Measurements from ENCODE around the gene TSEN2. TPM values are rescaled to one million over a fixed set of nuclear protein-coding genes. Genes with fewer than 3 reads are reported as not detected.
A peak's percentile ranks its signal among the peaks of the same experiment; 100 is the strongest.

The TSEN2 gene
- total RNA-seq, 2 donors from 2014 or later = 12.8 to 12.9 TPM

DNA sequence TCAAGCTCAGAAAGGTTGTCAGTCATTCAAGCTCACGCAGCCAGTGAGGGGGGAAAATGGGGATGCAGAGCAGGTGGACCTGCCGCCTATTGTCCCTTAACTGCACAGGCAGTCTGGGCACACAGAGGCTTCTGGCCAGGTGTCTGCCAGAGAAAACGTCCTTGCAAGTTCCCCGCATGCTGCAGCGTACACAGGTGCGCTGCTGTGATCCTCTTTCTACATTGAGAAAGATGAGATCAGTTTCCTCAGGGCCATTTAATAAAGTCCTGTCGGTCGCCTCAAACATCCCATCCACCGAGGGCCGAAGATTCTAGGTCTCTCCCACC is 445 bp upstream of the TSEN2 start:
- Histone ChIP-seq H3K4me3 (peak overlapping the region; percentile 58 to 64), H3K27ac (peak overlapping the region; percentile 38 to 51), H3K4me1 (peaks cover 0 to 26% of the 10 kb centered on the region in 2 donors), H3K36me3 (no peaks in the 10 kb centered on the region), H3K9me3 (no peaks in the 10 kb centered on the region), H3K27me3 (no peaks in the 10 kb centered on the region)
- DNase-seq (ENCODE audit: low spot score) = no peak
- TF ChIP-seq, protein P1, sequence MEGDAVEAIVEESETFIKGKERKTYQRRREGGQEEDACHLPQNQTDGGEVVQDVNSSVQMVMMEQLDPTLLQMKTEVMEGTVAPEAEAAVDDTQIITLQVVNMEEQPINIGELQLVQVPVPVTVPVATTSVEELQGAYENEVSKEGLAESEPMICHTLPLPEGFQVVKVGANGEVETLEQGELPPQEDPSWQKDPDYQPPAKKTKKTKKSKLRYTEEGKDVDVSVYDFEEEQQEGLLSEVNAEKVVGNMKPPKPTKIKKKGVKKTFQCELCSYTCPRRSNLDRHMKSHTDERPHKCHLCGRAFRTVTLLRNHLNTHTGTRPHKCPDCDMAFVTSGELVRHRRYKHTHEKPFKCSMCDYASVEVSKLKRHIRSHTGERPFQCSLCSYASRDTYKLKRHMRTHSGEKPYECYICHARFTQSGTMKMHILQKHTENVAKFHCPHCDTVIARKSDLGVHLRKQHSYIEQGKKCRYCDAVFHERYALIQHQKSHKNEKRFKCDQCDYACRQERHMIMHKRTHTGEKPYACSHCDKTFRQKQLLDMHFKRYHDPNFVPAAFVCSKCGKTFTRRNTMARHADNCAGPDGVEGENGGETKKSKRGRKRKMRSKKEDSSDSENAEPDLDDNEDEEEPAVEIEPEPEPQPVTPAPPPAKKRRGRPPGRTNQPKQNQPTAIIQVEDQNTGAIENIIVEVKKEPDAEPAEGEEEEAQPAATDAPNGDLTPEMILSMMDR (IDR thresholded peaks at IDR 0.05) = no peak

DNA sequence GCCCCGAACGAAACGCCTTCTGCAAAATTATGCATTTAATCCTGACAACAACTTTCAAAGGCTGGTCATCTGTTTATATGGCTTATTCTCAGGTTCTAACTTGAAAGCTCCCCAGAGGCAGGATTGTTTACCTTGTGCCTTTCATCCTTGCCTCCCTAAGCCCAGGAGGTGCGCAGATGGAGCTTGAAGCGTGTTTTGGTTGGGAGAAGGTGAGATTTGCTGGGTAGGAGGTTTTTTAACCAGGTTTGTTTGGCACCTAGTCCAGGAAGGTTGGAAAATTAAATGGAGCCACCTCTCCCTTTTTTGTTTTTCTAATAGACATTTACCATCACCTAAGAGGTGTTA is 675 bp downstream of the TSEN2 start:
- Histone ChIP-seq H3K27ac (peak overlapping the region; percentile 68 to 73), H3K4me3 (peak overlapping the region; percentile 58 to 64), H3K36me3 (no peaks in the 10 kb centered on the region), H3K9me3 (no peaks in the 10 kb centered on the region), H3K4me1 (peaks cover 0 to 18% of the 10 kb centered on the region in 2 donors), H3K27me3 (no peaks in the 10 kb centered on the region)
- TF ChIP-seq, protein P1 (IDR thresholded peaks at IDR 0.05) = no peak
- DNase-seq (ENCODE audit: low spot score) = no peak

GRCh38 chr3:12486001-12486400 is 1.7 kb downstream of the TSEN2 start:
- H3K27ac ChIP-seq = no peak overlapping the region
- H3K9me3 ChIP-seq = no peaks in the 10 kb centered on the region
- no peak for DNase-seq (ENCODE audit: low spot score)
- H3K36me3 ChIP-seq = no peaks in the 10 kb centered on the region
- no peaks in the 10 kb centered on the region for H3K27me3 ChIP-seq
- peaks cover 0 to 17% of the 10 kb centered on the region in 2 donors for H3K4me1 ChIP-seq
- TF ChIP-seq, protein P1 (IDR thresholded peaks at IDR 0.05) = no peak
- H3K4me3 ChIP-seq = no peak overlapping the region

DNA sequence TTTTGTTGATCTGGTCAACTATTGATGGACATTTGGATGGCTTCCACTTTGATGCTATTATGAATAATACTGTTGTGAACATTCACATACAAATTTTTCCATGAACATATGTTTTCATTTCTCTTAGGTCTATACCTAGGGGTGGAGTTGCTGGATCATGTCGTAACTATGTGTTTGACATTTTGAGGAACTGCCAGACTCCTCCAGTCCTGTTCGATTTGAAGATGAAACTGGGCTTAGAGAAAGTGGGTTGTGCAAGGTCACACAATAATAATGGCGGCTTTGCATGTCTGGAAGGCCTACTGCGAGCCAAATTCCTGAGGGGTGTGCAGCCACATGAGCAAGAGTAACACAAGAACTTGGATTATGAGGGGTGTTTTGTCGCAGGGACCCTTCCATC is 2.6 kb downstream of the TSEN2 start:
- peaks cover 0 to 17% of the 10 kb centered on the region in 2 donors for H3K4me1 ChIP-seq
- DNase-seq (ENCODE audit: low spot score) = no peak
- H3K27ac ChIP-seq = no peak overlapping the region
- TF ChIP-seq, protein P1 (IDR thresholded peaks at IDR 0.05) = no peak
- H3K27me3 ChIP-seq = no peaks in the 10 kb centered on the region
- H3K4me3 ChIP-seq = no peak overlapping the region
- H3K36me3 ChIP-seq = no peaks in the 10 kb centered on the region
- H3K9me3 ChIP-seq = no peaks in the 10 kb centered on the region

DNA sequence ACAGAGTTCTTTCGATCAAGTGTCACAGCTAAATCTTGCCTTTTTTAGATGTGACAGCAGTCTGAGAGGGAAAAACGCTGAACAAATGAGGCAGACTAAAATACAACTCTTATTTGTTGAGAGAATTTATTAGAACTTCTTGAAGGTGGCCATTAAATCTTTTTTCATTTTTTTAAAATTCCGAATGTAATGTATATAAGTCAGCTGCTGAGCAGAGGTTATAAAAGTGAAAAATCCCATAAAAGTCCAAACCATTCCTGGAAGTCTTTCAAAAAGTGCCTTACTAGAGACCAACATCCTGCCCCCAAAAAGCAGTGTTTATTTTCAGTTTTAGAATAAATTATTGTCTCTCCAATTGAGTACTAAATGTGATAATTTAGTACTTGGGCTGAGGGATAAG is 3.1 kb downstream of the TSEN2 start:
- TF ChIP-seq, protein P1 (IDR thresholded peaks at IDR 0.05) = no peak
- no peak overlapping the region for H3K4me3 ChIP-seq
- no peaks in the 10 kb centered on the region for H3K9me3 ChIP-seq
- DNase-seq (ENCODE audit: low spot score) = no peak
- H3K4me1 ChIP-seq = peaks cover 0 to 17% of the 10 kb centered on the region in 2 donors
- H3K27ac ChIP-seq = no peak overlapping the region
- no peaks in the 10 kb centered on the region for H3K27me3 ChIP-seq
- H3K36me3 ChIP-seq = no peaks in the 10 kb centered on the region

DNA sequence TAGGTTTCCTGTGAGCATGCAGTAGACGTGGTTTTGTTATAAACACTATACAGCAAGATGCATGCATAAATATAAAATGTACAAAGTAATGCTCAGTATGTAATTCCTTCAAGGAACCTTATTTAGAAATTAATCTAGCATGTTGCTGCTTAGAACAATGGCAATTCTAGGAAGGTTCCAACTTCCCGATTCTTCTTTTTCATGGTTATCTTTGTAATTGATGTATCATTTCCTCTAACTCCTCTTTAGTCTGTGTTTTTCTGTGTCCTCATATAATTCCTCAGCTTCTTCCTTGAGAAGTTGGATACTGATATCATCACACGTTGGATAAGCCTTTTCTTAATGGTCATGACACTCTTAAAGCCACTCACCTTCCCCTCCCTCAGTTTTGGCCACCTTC is 3.5 kb downstream of the TSEN2 start:
- Histone ChIP-seq H3K36me3 (peaks cover 1% of the 10 kb centered on the region), H3K4me3 (no peak overlapping the region), H3K4me1 (peaks cover 0 to 17% of the 10 kb centered on the region in 2 donors), H3K9me3 (no peaks in the 10 kb centered on the region), H3K27me3 (no peaks in the 10 kb centered on the region), H3K27ac (no peak overlapping the region)
- no peak for DNase-seq (ENCODE audit: low spot score)
- TF ChIP-seq, protein P1 (IDR thresholded peaks at IDR 0.05) = no peak
